Panc1 (cell line): ENCODE data around the gene DPCD. TPM values are rescaled to one million over a fixed set of nuclear protein-coding genes. Genes with fewer than 3 reads are reported as not detected.

Source experiments
- ATAC-seq: fragments of 200-7000 bp; cut with Tn5 transposase; 2 replicates; pipeline ENCODE4 v1.9.1; 2020; ENCODE audit warnings: mild to moderate bottlenecking, moderate library complexity
- BruUV-seq: library from RNA; stranded (reverse); fragments of 400-500 nt; replicated peaks from 2 replicates; lab custom pipeline; 2021; lab: Mats Ljungman, UMichigan
- CTCF ChIA-PET: fragments of 300-600 bp; sonication (Branson Sonifier 250); formaldehyde crosslinking; loops from one replicate; lab custom pipeline; 2022; ENCODE audit warnings: antibody characterized with exemption; lab: Charles Lee
- POLR2A ChIA-PET: fragments of 300-600 bp; sonication (Branson Sonifier 250); formaldehyde crosslinking; loops from one replicate; lab custom pipeline; 2022; ENCODE audit warnings: antibody characterized with exemption; lab: Charles Lee
- DNase-seq: peaks from one replicate; pipeline ENCODE4 v3.0.0-alpha.2; 2010; ENCODE audit warnings: low read depth, low spot score
- H3K27ac ChIP-seq: 2 replicates; pipeline ENCODE4 v1.5.1; 2011; ENCODE audit warnings: mild to moderate bottlenecking, low read length, inconsistent platforms
- H3K27me3 ChIP-seq: fragments of 200-500 bp; sonication (Bioruptor generic); 2 replicates; pipeline ENCODE4 v1.6.0; 2014; ENCODE audit warnings: low read length, inconsistent platforms; ENCODE audit not compliant: control insufficient read depth, insufficient read depth
- H3K36me3 ChIP-seq: fragments of 200-500 bp; sonication (Bioruptor generic); 2 replicates; pipeline ENCODE4 v1.5.1; 2014; ENCODE audit warnings: inconsistent platforms, mild to moderate bottlenecking, low read length, moderate library complexity; ENCODE audit not compliant: control insufficient read depth, insufficient read depth
- H3K4me1 ChIP-seq: 2 replicates; pipeline ENCODE4 v1.5.1; 2011; ENCODE audit warnings: inconsistent platforms, mild to moderate bottlenecking, low read length, moderate library complexity; ENCODE audit not compliant: control insufficient read depth, insufficient read depth
- H3K4me3 ChIP-seq, 2 experiments: 2 replicates each; pipeline ENCODE4 v1.5.1; 2011 to 2012; ENCODE audit warnings: low read depth in 2 of 2, low read length in 2 of 2, mild to moderate bottlenecking in 2 of 2, inconsistent platforms in 1 of 2, moderate library complexity in 1 of 2
- H3K9me3 ChIP-seq: fragments of 200-500 bp; sonication (Bioruptor generic); 2 replicates; pipeline ENCODE4 v1.5.1; 2014; ENCODE audit warnings: low read depth, mild to moderate bottlenecking, inconsistent platforms, low read length, moderate library complexity; ENCODE audit not compliant: control insufficient read depth, insufficient read depth
- CTCF ChIP-seq: fragments of 450-650 bp; IDR thresholded peaks from 2 replicates; pipeline ENCODE4 v1.5.1; 2017; ENCODE audit warnings: mild to moderate bottlenecking
- POLR2AphosphoS5 ChIP-seq: IDR thresholded peaks from 2 replicates; pipeline ENCODE4 v1.6.1; 2012; ENCODE audit warnings: mild to moderate bottlenecking, low read depth, low read length, moderate library complexity
- REST ChIP-seq, 2 experiments: IDR thresholded peaks; 2 replicates each; pipeline ENCODE4 v1.6.1; 2011 to 2012; ENCODE audit warnings: low read depth in 2 of 2, control low read depth in 1 of 2, low read length in 1 of 2, mild to moderate bottlenecking in 1 of 2, moderate library complexity in 1 of 2; ENCODE audit not compliant: insufficient read depth in 1 of 2
- SIN3A ChIP-seq: IDR thresholded peaks from 2 replicates; pipeline ENCODE4 v1.6.1; 2012; ENCODE audit warnings: low read depth, mild to moderate bottlenecking, low read length, moderate library complexity, borderline replicate concordance; ENCODE audit not compliant: insufficient read depth
- TCF7L2 ChIP-seq: IDR thresholded peaks from 2 replicates; pipeline ENCODE4 v1.6.1; 2011; ENCODE audit warnings: mild to moderate bottlenecking, low read depth, low read length, inconsistent platforms
- in situ Hi-C: cut with HindIII; loops from 2 replicates; pipeline ENCODE4 v1.10.0; 2016; ENCODE audit warnings: low sequenced_read_pairs, low pct_unique_long_range_greater_than_20kb
- intact Hi-C: fragments of 100-400 bp; cut with micrococcal nuclease; formaldehyde crosslinking; loops from one replicate; pipeline ENCODE4 v1.10.0; 2022; ENCODE audit not compliant: unreplicated experiment
- total RNA-seq: library from RNA; stranded (reverse); gene quantifications from one replicate; pipeline ENCODE4 v1.2.1, GENCODE V29; 2021; ENCODE audit not compliant: unreplicated experiment

Gene DPCD
- total RNA-seq, 1 experiment from 2014 or later: 27.6 TPM

GRCh38 chr10:101552442-101552841 is 35.7 kb upstream of the DPCD start:
- H3K27ac ChIP-seq: no peak overlapping the region
- no peak for DNase-seq
- no TSS peak for BruUV-seq
- H3K4me1 ChIP-seq: no peaks in the 10 kb centered on the region
- no peaks in the 10 kb centered on the region for H3K36me3 ChIP-seq
- TF ChIP-seq REST (IDR thresholded peaks at IDR 0.05; ENCODE audit: insufficient read depth in 1 of 2, low read depth in 2 of 2, low read length in 1 of 2) (no peak), POLR2AphosphoS5 (no peak), TCF7L2 (no peak), CTCF (no peak), SIN3A (no peak)
- H3K27me3 ChIP-seq: no peaks in the 10 kb centered on the region
- no peaks in the 10 kb centered on the region for H3K9me3 ChIP-seq
- in situ Hi-C loops (no loop called here), intact Hi-C loops (no loop called here)
- no peak for ATAC-seq
- CTCF ChIA-PET: no interaction called here
- H3K4me3 ChIP-seq: no peak overlapping the region
- POLR2A ChIA-PET: interaction anchor here (0.5 to 0.6 kb wide), 3 partner anchors 40 to 174 kb away, joined by 3 to 8 read pairs (median 3); no protein-coding TSS in a partner anchor

GRCh38 chr10:101557541-101557940 is 30.6 kb upstream of the DPCD start:
- Histone ChIP-seq H3K4me3 (no peak overlapping the region), H3K4me1 (no peaks in the 10 kb centered on the region), H3K27ac (no peak overlapping the region), H3K36me3 (no peaks in the 10 kb centered on the region), H3K9me3 (no peaks in the 10 kb centered on the region), H3K27me3 (no peaks in the 10 kb centered on the region)
- CTCF ChIA-PET: no interaction called here
- ATAC-seq: no peak
- in situ Hi-C loops: no loop called here
- TF ChIP-seq REST (IDR thresholded peaks at IDR 0.05; ENCODE audit: insufficient read depth in 1 of 2, low read depth in 2 of 2, low read length in 1 of 2) (no peak), SIN3A (no peak), CTCF (no peak), TCF7L2 (no peak), POLR2AphosphoS5 (no peak)
- intact Hi-C loops: no loop called here
- DNase-seq: no peak
- no TSS peak for BruUV-seq
- POLR2A ChIA-PET: no interaction called here
